Stomach (tissue), 4 donors: ENCODE results near the gene CLUH.

Experiments used
- EP300 ChIP-seq: sonication (generic); formaldehyde crosslinking; IDR thresholded peaks from one replicate; pipeline ENCODE4 v1.6.1; 2017; ENCODE audit warnings: antibody characterized with exemption
- POLR2A ChIP-seq, 4 donors: fragments of 450-650 bp; IDR thresholded peaks; one replicate each; pipeline ENCODE4 v1.6.1; 2016; ENCODE audit warnings: antibody characterized with exemption in 4 of 4, control low read depth in 2 of 4, mild to moderate bottlenecking in 1 of 4, moderate library complexity in 1 of 4
- TF ChIP-seq, protein P1 (sequence below), 7 experiments: fragments of 450-650 bp in 4 of 7; fragments of 200-600 bp in 3 of 7; sonication (generic) in 3 of 7; IDR thresholded peaks; one replicate each; pipeline ENCODE4 v1.5.1; 2016 to 2019; ENCODE audit warnings: antibody characterized with exemption in 7 of 7, control low read depth in 2 of 7, mild to moderate bottlenecking in 1 of 7

DNA sequence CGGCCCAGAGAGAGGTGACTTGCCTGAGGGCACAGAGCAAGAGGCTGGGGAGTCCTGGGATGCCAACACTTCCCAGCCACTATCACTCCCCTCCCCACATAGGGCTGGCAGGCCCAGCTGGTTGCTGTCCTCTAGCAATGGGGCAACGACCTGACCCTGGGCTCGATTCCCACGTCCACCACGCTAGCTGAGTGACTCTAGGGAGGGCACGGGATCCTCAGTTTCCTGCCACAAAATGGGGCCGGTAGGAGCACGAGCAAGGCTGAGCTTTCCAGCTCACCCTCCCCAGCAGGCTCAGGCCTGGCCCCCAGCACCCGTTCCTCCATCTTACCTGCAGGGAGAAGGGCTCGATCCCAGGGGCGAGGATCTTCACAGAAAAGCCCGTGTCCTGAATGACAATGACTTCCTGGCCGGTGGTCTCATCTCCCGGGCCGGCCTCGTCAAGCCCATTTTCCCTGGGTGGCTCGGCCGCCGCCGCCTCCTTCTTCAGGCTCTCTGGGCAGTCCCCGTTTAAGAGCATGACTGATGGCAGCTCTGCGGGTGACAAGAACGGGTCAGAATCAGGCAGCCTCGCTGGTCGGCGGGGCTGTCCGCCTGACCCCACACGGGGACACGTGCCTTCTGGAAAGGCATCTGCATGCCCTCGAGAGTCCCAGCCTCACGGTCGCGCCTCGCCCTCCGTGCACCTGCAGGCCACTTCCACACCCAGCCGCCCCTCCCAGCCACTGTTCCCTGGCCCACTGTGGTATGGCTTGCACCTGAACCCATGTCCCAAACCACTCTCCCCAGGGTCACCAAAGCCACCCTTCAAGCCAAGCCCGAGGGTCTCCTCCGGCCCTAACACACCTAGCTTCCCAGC, 7.3 kb downstream of the CLUH start:
- TF ChIP-seq, protein P1, sequence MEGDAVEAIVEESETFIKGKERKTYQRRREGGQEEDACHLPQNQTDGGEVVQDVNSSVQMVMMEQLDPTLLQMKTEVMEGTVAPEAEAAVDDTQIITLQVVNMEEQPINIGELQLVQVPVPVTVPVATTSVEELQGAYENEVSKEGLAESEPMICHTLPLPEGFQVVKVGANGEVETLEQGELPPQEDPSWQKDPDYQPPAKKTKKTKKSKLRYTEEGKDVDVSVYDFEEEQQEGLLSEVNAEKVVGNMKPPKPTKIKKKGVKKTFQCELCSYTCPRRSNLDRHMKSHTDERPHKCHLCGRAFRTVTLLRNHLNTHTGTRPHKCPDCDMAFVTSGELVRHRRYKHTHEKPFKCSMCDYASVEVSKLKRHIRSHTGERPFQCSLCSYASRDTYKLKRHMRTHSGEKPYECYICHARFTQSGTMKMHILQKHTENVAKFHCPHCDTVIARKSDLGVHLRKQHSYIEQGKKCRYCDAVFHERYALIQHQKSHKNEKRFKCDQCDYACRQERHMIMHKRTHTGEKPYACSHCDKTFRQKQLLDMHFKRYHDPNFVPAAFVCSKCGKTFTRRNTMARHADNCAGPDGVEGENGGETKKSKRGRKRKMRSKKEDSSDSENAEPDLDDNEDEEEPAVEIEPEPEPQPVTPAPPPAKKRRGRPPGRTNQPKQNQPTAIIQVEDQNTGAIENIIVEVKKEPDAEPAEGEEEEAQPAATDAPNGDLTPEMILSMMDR (IDR thresholded peaks at IDR 0.05) = no peak
- TF ChIP-seq EP300 (no peak), POLR2A (IDR thresholded peaks at IDR 0.05) (no peak)
